Stimulated activated CD4-positive, alpha-beta T cell treated with anti-CD3 and anti-CD28 coated beads, Interleukin-12 subunit alpha, Interleukin-12 subunit beta, amount 100 ng/mL, for 24 hours (primary cell): Measurements from ENCODE around the gene ZNF555.

Source experiments
- DNase-seq, 2 experiments: peaks; one replicate each; pipeline ENCODE4 v3.0.0-alpha.2; 2020; ENCODE audit warnings: low read depth in 2 of 2

ZNF555 gene

GRCh38 chr19:2824129-2824528 lies 17.1 kb upstream of the ZNF555 start:
- DNase-seq, result no peak

GRCh38 chr19:2827022-2827421 lies 14.3 kb upstream of the ZNF555 start:
- DNase-seq, result no peak

DNA sequence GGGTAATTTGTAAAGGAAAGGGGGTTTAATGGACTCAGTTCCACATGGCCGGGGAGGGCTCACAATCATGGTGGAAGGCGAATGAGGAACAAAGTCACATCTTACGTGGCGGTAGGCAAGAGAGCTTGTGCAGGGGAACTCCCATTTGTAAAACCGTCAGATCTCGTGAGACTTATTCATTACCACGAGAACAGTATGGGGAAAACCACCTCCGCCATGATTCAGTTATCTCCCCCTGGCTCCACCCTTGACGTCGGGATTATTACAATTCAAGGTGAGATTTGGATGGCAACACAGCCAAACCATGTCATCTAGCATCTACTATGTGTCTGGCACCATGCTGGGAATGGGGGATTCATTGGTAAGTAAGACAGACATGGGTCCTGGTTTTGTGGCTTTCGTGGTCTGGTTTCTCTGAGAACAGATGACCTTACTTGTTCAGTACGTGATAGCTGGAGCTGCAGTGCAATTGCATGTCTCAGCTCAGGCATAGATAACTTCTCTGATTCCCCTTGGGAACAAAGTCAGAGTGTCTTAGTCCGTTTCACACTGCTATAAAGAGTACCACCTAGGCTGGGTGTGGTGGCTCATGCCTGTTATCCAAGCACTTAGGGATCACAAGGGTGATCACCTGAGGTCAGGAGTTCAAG lies 13.3 kb upstream of the ZNF555 start:
- no peak for DNase-seq

- DNase-seq, result no peak
Measured at GRCh38 chr19:2834294-2834871, 6.9 kb upstream of the ZNF555 start.

DNA sequence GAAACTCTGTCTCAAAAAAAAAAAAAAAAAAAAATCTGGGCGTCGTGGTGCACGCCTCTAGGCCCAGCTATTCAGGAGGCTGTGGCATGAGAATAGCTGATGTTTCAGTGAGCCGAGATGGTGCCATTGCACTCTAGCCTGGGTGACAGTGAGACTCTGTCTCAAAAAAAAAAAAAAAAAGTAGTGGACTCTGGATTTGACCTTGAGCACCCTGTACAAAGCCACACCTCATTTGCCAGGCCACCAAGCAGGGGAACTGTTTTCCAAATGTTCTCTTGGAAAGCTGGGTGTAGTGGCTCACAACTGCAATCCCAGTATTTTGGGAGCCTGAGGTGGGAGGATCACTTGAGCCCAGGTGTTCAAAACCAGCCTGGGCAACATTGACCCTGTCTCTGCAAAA lies 3.8 kb upstream of the ZNF555 start:
- DNase-seq, result no peak

DNA sequence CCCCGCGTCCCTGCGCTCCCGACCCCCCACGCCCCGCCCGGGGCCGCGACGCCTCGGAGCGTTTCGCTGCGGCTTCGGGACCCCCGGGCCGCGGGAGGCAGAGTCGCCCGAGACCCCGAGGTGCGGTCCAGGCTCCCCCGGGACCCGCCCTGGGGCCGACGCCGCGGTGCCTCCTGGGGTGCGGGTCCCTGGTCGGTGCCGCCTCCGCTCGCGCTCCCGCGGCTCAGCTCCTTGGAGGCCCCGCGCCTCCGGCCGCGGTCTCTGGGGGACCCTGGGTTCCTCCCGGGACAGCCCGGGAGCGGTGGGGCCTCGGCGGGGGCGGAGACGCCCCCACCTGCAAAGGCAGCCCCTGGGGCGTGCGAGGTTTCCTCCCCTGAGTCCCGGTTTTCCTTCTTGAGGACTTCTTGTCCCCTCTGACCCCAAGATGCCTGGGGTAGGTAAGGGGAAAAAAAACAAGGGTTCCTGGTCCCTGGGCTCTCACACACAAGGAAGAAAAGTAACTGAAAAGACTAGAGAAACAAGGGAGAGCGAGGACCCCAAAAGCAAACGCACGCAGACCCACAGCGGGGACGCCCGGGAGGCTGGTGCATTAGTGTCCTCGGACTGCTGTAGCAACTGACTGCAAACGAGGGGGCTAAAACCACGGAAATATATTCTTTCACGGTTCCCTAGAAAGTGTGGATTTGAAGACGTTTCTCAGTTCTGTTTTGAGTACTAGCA lies 740 bp downstream of the ZNF555 start:
- no peak for DNase-seq

- no peak for DNase-seq
Measured at GRCh38 chr19:2845107-2845506, 3.8 kb downstream of the ZNF555 start.

DNA sequence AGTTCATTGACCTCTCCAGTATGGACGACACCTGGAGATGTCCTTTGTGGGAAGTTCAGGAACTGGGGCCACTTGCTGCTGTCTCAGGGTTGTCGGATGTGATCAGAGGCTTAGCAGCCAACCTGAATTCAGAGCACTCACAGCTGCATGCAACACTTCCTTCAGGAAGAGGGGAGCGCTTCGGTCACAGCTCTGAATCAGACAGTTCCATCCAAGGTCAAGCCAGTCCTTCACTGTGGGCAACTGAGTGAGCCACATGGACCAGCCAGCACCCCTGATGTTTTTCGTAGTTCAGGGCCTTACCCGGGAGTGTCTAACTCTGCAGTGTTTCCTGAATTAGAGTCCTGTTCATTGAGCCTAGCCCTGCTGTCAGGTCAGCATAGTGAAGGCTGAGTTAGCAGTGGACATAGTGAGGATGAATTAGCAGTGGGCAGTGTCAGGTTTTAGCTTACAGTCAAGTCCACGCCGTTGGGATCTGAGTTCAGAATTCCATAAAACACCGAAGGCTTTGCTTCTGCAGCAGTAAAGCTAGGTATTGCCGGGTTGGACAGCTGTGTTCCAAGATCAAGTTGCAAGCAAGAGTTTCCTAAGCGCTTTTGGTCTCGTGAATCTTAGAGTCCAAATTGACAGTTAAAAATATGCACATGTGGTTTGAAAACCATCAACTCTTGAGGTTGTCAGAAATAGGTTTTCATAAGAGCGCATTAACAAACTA lies 5.1 kb downstream of the ZNF555 start:
- DNase-seq, result no peak

DNA sequence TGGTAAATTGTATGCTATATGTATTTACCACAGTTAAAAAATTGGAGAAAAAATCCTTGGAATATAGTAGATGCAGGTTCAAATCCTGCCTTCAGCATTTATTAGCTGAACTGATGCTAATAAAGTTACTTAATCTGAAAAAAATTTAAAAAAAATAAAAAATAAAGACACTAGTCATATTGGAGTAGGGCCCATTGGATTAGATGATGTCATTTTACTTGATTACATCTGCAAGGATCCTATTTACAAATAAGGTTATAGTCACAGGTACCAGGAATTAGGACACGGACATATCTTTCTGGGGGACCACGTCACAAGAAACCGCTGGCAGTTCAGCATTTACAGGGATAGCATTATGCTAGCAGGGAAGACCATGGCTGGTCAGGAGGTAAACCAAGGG lies 6.2 kb downstream of the ZNF555 start:
- DNase-seq, result no peak

DNA sequence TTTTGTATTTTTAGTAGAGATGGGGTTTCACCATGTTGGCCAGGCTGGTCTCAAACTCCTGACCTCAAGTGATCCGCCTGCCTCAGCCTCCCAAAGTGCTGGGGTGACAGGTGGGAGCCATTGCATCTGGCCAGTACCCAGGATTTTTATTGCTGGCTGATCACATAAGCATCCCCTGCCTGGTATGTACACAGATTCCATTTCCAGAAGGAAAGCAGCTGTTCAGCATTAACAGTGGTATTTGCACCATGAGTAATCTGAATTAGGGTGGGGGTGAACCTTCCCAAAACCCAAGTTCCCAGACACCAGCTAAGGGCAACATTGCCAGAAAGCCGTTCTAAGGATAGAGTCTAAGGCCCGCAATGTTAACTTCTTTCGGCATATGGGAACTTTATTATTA lies 7.3 kb downstream of the ZNF555 start:
- DNase-seq, result no peak

- no peak for DNase-seq
Measured at GRCh38 chr19:2850256-2850925, 9.1 kb downstream of the ZNF555 start.

GRCh38 chr19:2852598-2852997 lies 11.3 kb downstream of the ZNF555 start:
- DNase-seq, result no peak

DNA sequence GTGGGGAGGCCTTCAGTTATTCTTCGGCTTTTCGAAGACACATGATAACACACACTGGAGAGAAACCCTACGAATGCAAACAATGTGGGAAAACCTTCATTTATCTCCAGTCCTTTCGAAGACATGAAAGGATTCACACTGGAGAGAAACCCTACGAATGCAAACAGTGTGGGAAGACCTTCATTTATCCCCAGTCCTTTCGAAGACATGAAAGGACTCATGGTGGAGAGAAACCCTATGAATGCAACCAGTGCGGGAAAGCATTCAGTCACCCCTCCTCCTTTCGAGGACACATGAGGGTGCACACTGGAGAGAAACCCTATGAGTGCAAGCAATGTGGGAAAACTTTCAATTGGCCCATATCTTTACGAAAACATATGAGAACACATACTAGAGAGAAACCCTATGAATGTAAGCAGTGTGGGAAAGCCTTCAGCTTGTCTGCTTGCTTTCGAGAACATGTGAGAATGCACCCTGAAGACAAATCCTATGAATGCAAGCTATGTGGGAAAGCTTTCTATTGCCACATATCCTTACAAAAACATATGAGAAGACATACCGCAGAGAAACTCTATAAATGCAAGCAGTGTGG lies 11.8 kb downstream of the ZNF555 start:
- no peak for DNase-seq

DNA sequence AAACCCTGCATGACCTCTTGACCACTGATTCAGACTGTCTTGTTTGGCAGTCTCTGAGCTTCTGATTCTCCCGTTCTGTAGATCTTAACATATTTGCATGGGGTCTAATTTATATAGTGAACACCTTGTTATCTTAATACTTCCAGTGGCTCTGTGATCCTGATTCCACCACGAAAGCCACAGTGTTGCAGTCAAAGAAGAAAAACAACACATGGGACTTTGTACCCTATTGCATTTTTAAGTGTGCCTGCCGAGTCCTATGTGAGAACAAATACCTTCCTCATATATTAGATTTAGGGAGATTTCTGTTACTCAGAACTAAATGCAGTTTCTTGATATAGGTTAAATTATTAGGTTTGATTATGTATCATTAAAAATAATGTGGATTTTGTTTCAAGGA lies 13.6 kb downstream of the ZNF555 start:
- DNase-seq, result no peak

DNA sequence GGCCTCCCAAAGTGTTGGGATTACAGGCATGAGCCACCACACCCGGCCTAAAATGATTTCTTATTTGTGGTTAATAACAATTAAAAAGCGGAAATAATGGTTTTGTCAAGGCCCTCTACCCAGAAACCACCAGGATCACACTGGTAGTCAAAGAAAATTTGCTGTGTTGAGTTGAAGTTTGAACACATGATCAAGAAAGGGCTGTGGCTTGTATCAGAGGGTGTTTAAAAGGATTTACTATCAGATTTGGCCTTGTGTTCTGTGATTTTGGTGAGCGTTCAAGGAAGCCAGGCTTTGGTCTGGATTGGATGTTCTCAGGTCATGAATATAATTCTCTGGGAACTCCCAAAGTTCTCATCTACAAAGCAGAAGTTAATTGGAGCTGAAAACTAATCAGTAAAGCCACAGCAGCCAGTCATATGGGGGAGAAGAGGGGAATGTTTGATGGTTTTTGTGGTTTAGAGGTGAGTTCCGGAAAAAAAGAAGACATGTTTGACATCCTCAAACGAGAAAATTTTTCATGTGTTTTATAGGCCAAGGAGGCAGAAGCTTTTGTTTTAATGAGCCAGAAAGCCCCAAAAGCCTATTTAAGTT lies 15.3 kb downstream of the ZNF555 start:
- no peak for DNase-seq

DNA sequence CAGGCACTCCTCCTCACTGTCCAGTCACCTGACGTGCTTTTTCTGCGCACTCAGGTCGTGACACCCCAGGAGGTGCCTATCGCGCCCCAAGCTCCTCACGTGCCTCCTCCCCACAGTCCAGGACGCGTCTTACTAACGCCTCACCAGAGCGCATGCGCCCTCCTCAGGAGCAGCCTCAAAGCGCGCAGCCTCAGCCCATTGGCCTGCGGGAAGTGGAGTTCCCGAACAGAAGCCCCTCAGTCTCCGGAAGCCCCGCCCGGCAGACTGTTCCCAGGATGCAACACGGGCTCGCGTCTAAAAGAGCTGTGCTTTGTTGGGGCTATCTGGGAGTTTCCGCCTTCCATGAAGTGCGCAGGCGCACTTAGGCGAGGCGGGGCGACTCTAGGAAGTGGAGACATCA lies 17.6 kb downstream of the ZNF555 start:
- DNase-seq, result no peak

GRCh38 chr19:2863816-2864215 lies 22.5 kb downstream of the ZNF555 start:
- DNase-seq, result no peak

- DNase-seq, result no peak
Measured at GRCh38 chr19:2865334-2866100, 24.2 kb downstream of the ZNF555 start.

GRCh38 chr19:2866495-2867024 lies 25.3 kb downstream of the ZNF555 start:
- DNase-seq, result no peak
